PC-3 (cell line): ENCODE data around the gene DSTN. TPM values are rescaled to one million over a fixed set of nuclear protein-coding genes. Genes with fewer than 3 reads are reported as not detected.

Experiments used
- ATAC-seq: fragments of 200-7000 bp; cut with Tn5 transposase; 2 replicates; pipeline ENCODE4 v1.9.1; 2020; ENCODE audit warnings: mild to moderate bottlenecking, moderate library complexity
- BruUV-seq: library from RNA; stranded (reverse); fragments of 400-500 nt; replicated peaks from 2 replicates; lab custom pipeline; 2021; lab: Mats Ljungman, UMichigan
- CTCF ChIA-PET: fragments of 300-600 bp; sonication (Branson Sonifier 250); formaldehyde crosslinking; loops from one replicate; lab custom pipeline; 2022; ENCODE audit warnings: antibody characterized with exemption; lab: Charles Lee
- POLR2A ChIA-PET: fragments of 300-600 bp; sonication (Branson Sonifier 250); formaldehyde crosslinking; loops from one replicate; lab custom pipeline; 2022; ENCODE audit warnings: antibody characterized with exemption; ENCODE audit not compliant: unreplicated experiment; lab: Charles Lee
- DNase-seq: peaks from one replicate; pipeline ENCODE4 v3.0.0-alpha.2; 2015
- H2AFZ ChIP-seq: fragments of 300-600 bp; sonication (generic); 2 replicates; pipeline ENCODE4 v1.6.0; 2016; ENCODE audit warnings: antibody characterized with exemption, low read length
- H3F3A ChIP-seq: fragments of 300-600 bp; sonication (generic); one replicate; pipeline ENCODE4 v1.6.0; 2017; ENCODE audit warnings: antibody characterized with exemption, low read length, control low read depth, mild to moderate bottlenecking; ENCODE audit not compliant: unreplicated experiment
- H3K27ac ChIP-seq: fragments of 300-600 bp; sonication (generic); 2 replicates; pipeline ENCODE4 v1.5.1; 2016; ENCODE audit warnings: mild to moderate bottlenecking, low read length
- H3K27me3 ChIP-seq: fragments of 300-600 bp; sonication (generic); 2 replicates; pipeline ENCODE4 v1.6.1; 2016; ENCODE audit warnings: low read length, mixed read lengths
- H3K36me3 ChIP-seq: fragments of 300-600 bp; sonication (generic); 2 replicates; pipeline ENCODE4 v1.6.1; 2016; ENCODE audit warnings: low read depth, mixed run types, low read length, mixed read lengths
- H3K4me1 ChIP-seq: fragments of 300-600 bp; sonication (generic); 2 replicates; pipeline ENCODE4 v1.5.1; 2016; ENCODE audit warnings: low read length; ENCODE audit not compliant: insufficient read depth
- H3K4me2 ChIP-seq: fragments of 300-600 bp; sonication (generic); 2 replicates; pipeline ENCODE4 v1.6.0; 2016; ENCODE audit warnings: low read length
- H3K4me3 ChIP-seq: fragments of 300-600 bp; sonication (generic); 2 replicates; pipeline ENCODE4 v1.5.1; 2016; ENCODE audit warnings: mild to moderate bottlenecking, low read length, mixed read lengths
- H3K79me2 ChIP-seq: fragments of 300-600 bp; sonication (generic); 2 replicates; pipeline ENCODE4 v1.6.1; 2017; ENCODE audit warnings: low read length, mixed read lengths
- H3K9ac ChIP-seq: fragments of 300-600 bp; sonication (generic); 2 replicates; pipeline ENCODE4 v1.6.0; 2016; ENCODE audit warnings: mild to moderate bottlenecking, low read length
- H3K9me2 ChIP-seq: fragments of 300-600 bp; sonication (generic); replicated peaks from 2 replicates; pipeline ENCODE4 v1.6.1; 2016; ENCODE audit warnings: mixed run types, low read length, mixed read lengths
- H3K9me3 ChIP-seq: fragments of 300-600 bp; sonication (generic); 2 replicates; pipeline ENCODE4 v1.6.1; 2016; ENCODE audit warnings: low read length, mixed read lengths
- H4K20me1 ChIP-seq: fragments of 300-600 bp; sonication (generic); 2 replicates; pipeline ENCODE4 v1.6.1; 2016; ENCODE audit warnings: low read length, mixed read lengths
- EZH2 ChIP-seq: fragments of 300-600 bp; sonication (generic); IDR thresholded peaks from one replicate; pipeline ENCODE4 v1.6.1; 2017; ENCODE audit warnings: antibody characterized with exemption, mild to moderate bottlenecking, low read length; ENCODE audit not compliant: unreplicated experiment
- EZH2phosphoT487 ChIP-seq: fragments of 300-600 bp; sonication (generic); IDR thresholded peaks from 2 replicates; pipeline ENCODE4 v1.6.1; 2018; ENCODE audit warnings: mild to moderate bottlenecking, antibody characterized with exemption, low read length, borderline replicate concordance
- intact Hi-C: fragments of 100-400 bp; cut with micrococcal nuclease; formaldehyde crosslinking; loops from 2 replicates; pipeline ENCODE4 v1.9.0; 2023
- total RNA-seq: library from RNA; depleted of rRNA; stranded (reverse); fragments of >200 nt; gene quantifications from 2 replicates; pipeline ENCODE4 v1.2.3, GENCODE V29; 2014
- TF ChIP-seq, protein P1 (sequence below): fragments of 300-600 bp; sonication (generic); conservative IDR thresholded peaks from 2 replicates; pipeline ENCODE4 v1.5.1; 2017; ENCODE audit warnings: antibody characterized with exemption, low read depth, mild to moderate bottlenecking, low read length

The DSTN gene
- total RNA-seq, 1 experiment from 2014 or later = 182 TPM

GRCh38 chr20:17538517-17539170, 31.2 kb upstream of the DSTN start:
- Histone ChIP-seq H3K27me3 (no peaks in the 10 kb centered on the region), H3K9me2 (no peaks in the 10 kb centered on the region), H3K4me3 (no peak overlapping the region), H3K9me3 (no peaks in the 10 kb centered on the region), H3K79me2 (no peaks in the 10 kb centered on the region), H3K4me2 (peak overlapping the region; percentile 15), H2AFZ (peak overlapping the region; percentile 1; the same call in 1 of the 2 replicates), H3K4me1 (peaks cover 19% of the 10 kb centered on the region), H3K9ac (no peak overlapping the region), H3K27ac (no peak overlapping the region), H4K20me1 (no peaks in the 10 kb centered on the region), H3K36me3 (no peaks in the 10 kb centered on the region), H3F3A (no peaks in the 10 kb centered on the region)
- ChIA-PET POLR2A (no interaction called here), CTCF (no interaction called here)
- TF ChIP-seq EZH2 (no peak), EZH2phosphoT487 (no peak)
- TF ChIP-seq, protein P1, sequence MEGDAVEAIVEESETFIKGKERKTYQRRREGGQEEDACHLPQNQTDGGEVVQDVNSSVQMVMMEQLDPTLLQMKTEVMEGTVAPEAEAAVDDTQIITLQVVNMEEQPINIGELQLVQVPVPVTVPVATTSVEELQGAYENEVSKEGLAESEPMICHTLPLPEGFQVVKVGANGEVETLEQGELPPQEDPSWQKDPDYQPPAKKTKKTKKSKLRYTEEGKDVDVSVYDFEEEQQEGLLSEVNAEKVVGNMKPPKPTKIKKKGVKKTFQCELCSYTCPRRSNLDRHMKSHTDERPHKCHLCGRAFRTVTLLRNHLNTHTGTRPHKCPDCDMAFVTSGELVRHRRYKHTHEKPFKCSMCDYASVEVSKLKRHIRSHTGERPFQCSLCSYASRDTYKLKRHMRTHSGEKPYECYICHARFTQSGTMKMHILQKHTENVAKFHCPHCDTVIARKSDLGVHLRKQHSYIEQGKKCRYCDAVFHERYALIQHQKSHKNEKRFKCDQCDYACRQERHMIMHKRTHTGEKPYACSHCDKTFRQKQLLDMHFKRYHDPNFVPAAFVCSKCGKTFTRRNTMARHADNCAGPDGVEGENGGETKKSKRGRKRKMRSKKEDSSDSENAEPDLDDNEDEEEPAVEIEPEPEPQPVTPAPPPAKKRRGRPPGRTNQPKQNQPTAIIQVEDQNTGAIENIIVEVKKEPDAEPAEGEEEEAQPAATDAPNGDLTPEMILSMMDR = no peak
- intact Hi-C loops = loop anchor here (10.0 kb wide), 1 partner anchor 456 kb away; no protein-coding TSS in a partner anchor
- BruUV-seq = no TSS peak
- DNase-seq (peak; percentile 81), ATAC-seq (peak; percentile 68)

- no TSS peak for BruUV-seq
- no peaks in the 10 kb centered on the region for H4K20me1 ChIP-seq
- no peak for ATAC-seq
- no peak for DNase-seq
- no peak overlapping the region for H2AFZ ChIP-seq
- H3K79me2 ChIP-seq = no peaks in the 10 kb centered on the region
- H3K27me3 ChIP-seq = no peaks in the 10 kb centered on the region
- no peaks in the 10 kb centered on the region for H3K9me3 ChIP-seq
- H3K4me3 ChIP-seq = no peak overlapping the region
- ChIA-PET CTCF (no interaction called here), POLR2A (no interaction called here)
- intact Hi-C loops = no loop called here
- TF ChIP-seq EZH2phosphoT487 (no peak), EZH2 (no peak)
- TF ChIP-seq, protein P1 = no peak
- H3F3A ChIP-seq = no peaks in the 10 kb centered on the region
- H3K4me2 ChIP-seq = no peak overlapping the region
- no peaks in the 10 kb centered on the region for H3K9me2 ChIP-seq
- peaks cover 19% of the 10 kb centered on the region for H3K4me1 ChIP-seq
- no peaks in the 10 kb centered on the region for H3K36me3 ChIP-seq
- no peak overlapping the region for H3K27ac ChIP-seq
- no peak overlapping the region for H3K9ac ChIP-seq
Observed at GRCh38 chr20:17541596-17541995, 28.3 kb upstream of the DSTN start.

DNA sequence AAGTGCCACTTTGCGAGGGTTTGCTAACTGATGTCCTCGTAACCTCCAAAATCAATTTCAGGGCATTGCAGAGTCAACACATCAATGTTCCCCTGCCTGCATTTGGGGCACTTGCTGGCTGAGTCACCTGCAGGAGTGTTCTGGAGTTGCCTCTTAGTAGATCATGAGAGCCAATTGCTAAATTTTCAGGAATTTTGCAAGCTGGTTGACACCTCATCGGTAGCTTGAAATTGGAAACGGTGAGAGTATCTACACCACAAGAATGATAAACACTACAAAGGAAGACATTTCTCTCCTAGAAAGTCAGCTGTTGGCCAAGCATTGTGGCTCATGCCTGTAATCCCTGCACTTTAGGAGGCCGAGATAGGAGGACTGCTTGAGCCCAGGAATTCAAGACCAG, 27.9 kb upstream of the DSTN start:
- no peaks in the 10 kb centered on the region for H3K9me3 ChIP-seq
- no peaks in the 10 kb centered on the region for H4K20me1 ChIP-seq
- H3K4me3 ChIP-seq = no peak overlapping the region
- H3K9me2 ChIP-seq = no peaks in the 10 kb centered on the region
- peaks cover 19% of the 10 kb centered on the region for H3K4me1 ChIP-seq
- no peaks in the 10 kb centered on the region for H3K36me3 ChIP-seq
- no peaks in the 10 kb centered on the region for H3K79me2 ChIP-seq
- no peaks in the 10 kb centered on the region for H3K27me3 ChIP-seq
- TF ChIP-seq EZH2phosphoT487 = no peak
- TF ChIP-seq, protein P1 = no peak
- TF ChIP-seq EZH2 = no peak
- peak; percentile 22 for DNase-seq
- no peaks in the 10 kb centered on the region for H3F3A ChIP-seq
- ChIA-PET CTCF (no interaction called here), POLR2A (interaction anchor here (0.6 kb wide), 1 partner anchor 17 kb away, joined by 7 read pairs; no protein-coding TSS in a partner anchor)
- no peak overlapping the region for H3K9ac ChIP-seq
- H3K27ac ChIP-seq = no peak overlapping the region
- BruUV-seq = no TSS peak
- H2AFZ ChIP-seq = no peak overlapping the region
- intact Hi-C loops = no loop called here
- H3K4me2 ChIP-seq = no peak overlapping the region
- ATAC-seq = no peak
